CD14-positive monocyte (primary cell): ENCODE results near the gene ADAM19. TPM values are rescaled to one million over a fixed set of nuclear protein-coding genes. Genes with fewer than 3 reads are reported as not detected.

Source experiments
- DNase-seq, 3 donors: peaks; one replicate each; pipeline ENCODE4 v3.0.0-alpha.2; 2011 to 2022
- H2AFZ ChIP-seq: 2 replicates; pipeline ENCODE4 v1.6.0; 2012; ENCODE audit warnings: mild to moderate bottlenecking, low read depth, low read length, inconsistent platforms; ENCODE audit not compliant: insufficient read depth, poor library complexity, severe bottlenecking
- H3K27ac ChIP-seq, 2 donors: 1 replicate in 1 of 2; 2 replicates in 1 of 2; pipeline ENCODE4 v1.5.1; 2012 to 2013; ENCODE audit warnings: low read length in 2 of 2, control low read depth in 1 of 2, inconsistent platforms in 1 of 2, low read depth in 1 of 2, mild to moderate bottlenecking in 1 of 2
- H3K27me3 ChIP-seq, 2 donors: one replicate each; pipeline versions ENCODE4 v1.6.0 to v1.6.1; 2011 to 2013; ENCODE audit warnings: low read length in 2 of 2; ENCODE audit not compliant: control insufficient read depth in 2 of 2, insufficient read depth in 2 of 2
- H3K36me3 ChIP-seq, 2 donors: replicated peaks in 1 of 2; 1 replicate in 1 of 2; 2 replicates in 1 of 2; pipeline versions ENCODE4 v1.5.1 to v1.6.1; 2012 to 2013; ENCODE audit warnings: low read length in 2 of 2, control low read depth in 1 of 2, inconsistent platforms in 1 of 2, mild to moderate bottlenecking in 1 of 2; ENCODE audit not compliant: insufficient read depth in 2 of 2, control insufficient read depth in 1 of 2
- H3K4me1 ChIP-seq, 2 donors: 1 replicate in 1 of 2; 2 replicates in 1 of 2; pipeline versions ENCODE4 v1.5.1 to v1.6.1; 2012 to 2013; ENCODE audit warnings: low read length in 2 of 2, control low read depth in 1 of 2, inconsistent platforms in 1 of 2, mild to moderate bottlenecking in 1 of 2, moderate library complexity in 1 of 2; ENCODE audit not compliant: insufficient read depth in 2 of 2, control insufficient read depth in 1 of 2
- H3K4me2 ChIP-seq: replicated peaks from 2 replicates; pipeline ENCODE3; 2012; ENCODE audit warnings: low read length, moderate library complexity, mild to moderate bottlenecking; ENCODE audit not compliant: poor library complexity, severe bottlenecking; ENCODE audit errors: extremely low read depth
- H3K4me3 ChIP-seq, 3 experiments: fragments of 200-600 bp in 1 of 3; sonication (generic) in 1 of 3; replicated peaks in 1 of 3; 1 replicate in 2 of 3; 2 replicates in 1 of 3; pipeline ENCODE4 v1.5.1; 2011 to 2013; ENCODE audit warnings: low read length in 3 of 3, mild to moderate bottlenecking in 3 of 3, control low read depth in 2 of 3, low read depth in 2 of 3, inconsistent platforms in 1 of 3, moderate library complexity in 1 of 3
- H3K79me2 ChIP-seq: 2 replicates; pipeline ENCODE4 v1.6.0; 2012; ENCODE audit warnings: mild to moderate bottlenecking, control low read depth, inconsistent platforms, low read length, moderate library complexity; ENCODE audit not compliant: insufficient read depth
- H3K9ac ChIP-seq: 2 replicates; pipeline ENCODE4 v1.6.0; 2017; ENCODE audit warnings: low read length, mild to moderate bottlenecking; ENCODE audit not compliant: insufficient read depth, poor library complexity, severe bottlenecking
- H3K9me3 ChIP-seq, 2 donors: replicated peaks in 1 of 2; 1 replicate in 1 of 2; 2 replicates in 1 of 2; pipeline versions ENCODE4 v1.5.1 to v1.6.1; 2012 to 2013; ENCODE audit warnings: low read length in 2 of 2, control low read depth in 1 of 2; ENCODE audit not compliant: control insufficient read depth in 1 of 2, insufficient read depth in 1 of 2
- H4K20me1 ChIP-seq: 2 replicates; pipeline ENCODE4 v1.6.0; 2012; ENCODE audit warnings: mild to moderate bottlenecking, low read length, control low read depth, moderate library complexity; ENCODE audit not compliant: insufficient read depth
- H3K27ac Mint-ChIP-seq, 7 donors: one replicate each; pipeline ENCODE4 v1.8.0; 2020; ENCODE audit warnings: mild to moderate bottlenecking in 7 of 7, mixed read lengths in 7 of 7, moderate library complexity in 6 of 7, inconsistent platforms in 2 of 7
- H3K27me3 Mint-ChIP-seq, 3 donors: one replicate each; pipeline ENCODE4 v1.8.0; 2021 to 2022; ENCODE audit warnings: low read depth in 3 of 3, mild to moderate bottlenecking in 3 of 3, mixed read lengths in 3 of 3, moderate library complexity in 3 of 3, inconsistent platforms in 1 of 3
- H3K36me3 Mint-ChIP-seq, 2 donors: one replicate each; pipeline ENCODE4 v1.8.0; 2020; ENCODE audit warnings: mixed read lengths in 2 of 2, inconsistent platforms in 1 of 2, mild to moderate bottlenecking in 1 of 2
- H3K4me1 Mint-ChIP-seq: one replicate; pipeline ENCODE4 v1.8.0; 2020; ENCODE audit warnings: mild to moderate bottlenecking, mixed read lengths
- H3K4me3 Mint-ChIP-seq, 2 donors: one replicate each; pipeline ENCODE4 v1.8.0; 2020; ENCODE audit warnings: mild to moderate bottlenecking in 2 of 2, mixed read lengths in 2 of 2, moderate library complexity in 1 of 2
- H3K9me3 Mint-ChIP-seq, 7 donors: one replicate each; pipeline ENCODE4 v1.8.0; 2020 to 2022; ENCODE audit warnings: mixed read lengths in 7 of 7, mild to moderate bottlenecking in 6 of 7, moderate library complexity in 6 of 7, inconsistent platforms in 2 of 7
- CTCF ChIP-seq: fragments of 200-600 bp; IDR thresholded peaks from one replicate; pipeline ENCODE4 v1.8.0; 2022; ENCODE audit warnings: antibody characterized with exemption, mild to moderate bottlenecking
- WGBS: methylation state at CpG from one replicate; pipeline ENCODE4 v1.1.5; 2013; ENCODE audit warnings: missing lambda C conversion rate; ENCODE audit not compliant: insufficient coverage; 5-methylcytosine and 5-hydroxymethylcytosine counted together
- intact Hi-C, 2 donors: fragments of 100-400 bp; cut with micrococcal nuclease; formaldehyde crosslinking; loops; one replicate each; pipeline versions ENCODE4 v1.15.0 to v1.15.1; 2023
- polyA plus RNA-seq, 3 donors: library from polyadenylated mRNA; depleted of rRNA in 1 of 3; unstranded in 2 of 3; stranded (reverse) in 1 of 3; fragments of 300-500 nt in 2 of 3; fragments of >200 nt in 1 of 3; fragmentation: Illumina TruSeq in 2 of 3; gene quantifications; 1 replicate in 2 of 3; 2 replicates in 1 of 3; pipeline ENCODE4 v1.2.3, GENCODE V29; 2012 to 2021

Gene ADAM19
- polyA plus RNA-seq, 3 donors = 3.0 to 12.7 (median 6.2) TPM

GRCh38 chr5:157506066-157506590 lies 69.4 kb downstream of the ADAM19 start:
- DNase-seq = no peak
- Histone ChIP-seq H3K9ac (no peak overlapping the region), H3K9me3 (no peaks in the 10 kb centered on the region), H3K79me2 (no peaks in the 10 kb centered on the region), H3K27ac (no peak overlapping the region), H3K4me2 (no peak overlapping the region), H3K36me3 (peaks cover 29 to 74% of the 10 kb centered on the region in 2 donors), H2AFZ (no peak overlapping the region), H3K27me3 (no peaks in the 10 kb centered on the region), H4K20me1 (no peaks in the 10 kb centered on the region), H3K4me1 (peaks cover 26 to 33% of the 10 kb centered on the region in 2 donors), H3K4me3 (no peak overlapping the region)
- no peak for TF ChIP-seq CTCF
- H3K36me3 Mint-ChIP-seq = peaks cover 76 to 83% of the 10 kb centered on the region in 2 donors
- no peak overlapping the region for H3K4me3 Mint-ChIP-seq
- peaks cover 0 to 5% (median 2%) of the 10 kb centered on the region in 3 donors for H3K27me3 Mint-ChIP-seq
- peaks cover 20% of the 10 kb centered on the region for H3K4me1 Mint-ChIP-seq
- H3K27ac Mint-ChIP-seq = no peak overlapping the region
- intact Hi-C loops = no loop called here
- WGBS = 100% methylated on average over 1 of the region's 3 CpGs
- peaks cover 0 to 1% (median 0%) of the 10 kb centered on the region in 7 donors for H3K9me3 Mint-ChIP-seq

GRCh38 chr5:157505496-157505895 lies 70.1 kb downstream of the ADAM19 start:
- H3K4me2 ChIP-seq = no peak overlapping the region
- no peak overlapping the region for H3K27ac ChIP-seq
- H3K9ac ChIP-seq = no peak overlapping the region
- Mint-ChIP-seq H3K9me3 (peaks cover 0 to 2% (median 0%) of the 10 kb centered on the region in 7 donors), H3K27me3 (peaks cover 0 to 6% (median 2%) of the 10 kb centered on the region in 3 donors), H3K4me3 (no peak overlapping the region), H3K27ac (no peak overlapping the region), H3K36me3 (peaks cover 78 to 84% of the 10 kb centered on the region in 2 donors), H3K4me1 (peaks cover 24% of the 10 kb centered on the region)
- H2AFZ ChIP-seq = no peak overlapping the region
- intact Hi-C loops = no loop called here
- 100% methylated on average over 6 of the region's 6 CpGs for WGBS
- no peaks in the 10 kb centered on the region for H3K27me3 ChIP-seq
- H4K20me1 ChIP-seq = no peaks in the 10 kb centered on the region
- H3K36me3 ChIP-seq = peaks cover 26 to 75% of the 10 kb centered on the region in 2 donors
- H3K79me2 ChIP-seq = no peaks in the 10 kb centered on the region
- no peak for TF ChIP-seq CTCF
- no peaks in the 10 kb centered on the region for H3K9me3 ChIP-seq
- H3K4me3 ChIP-seq = no peak overlapping the region
- no peak for DNase-seq
- peaks cover 29 to 37% of the 10 kb centered on the region in 2 donors for H3K4me1 ChIP-seq
